RWPE1 (cell line): ENCODE data around the gene MFAP3L.
A peak's percentile ranks its signal among the peaks of the same experiment; 100 is the strongest.

Experiments used
- CTCF ChIA-PET: fragments of 350-600 bp; sonication (Branson Sonifier 250); formaldehyde crosslinking; extraction: SDS; loops from one replicate; lab custom pipeline; 2021; lab: Yijun Ruan, JAX
- POLR2A ChIA-PET: fragments of 400-600 bp; formaldehyde crosslinking; extraction: SDS; loops from one replicate; lab custom pipeline; 2020; ENCODE audit warnings: antibody characterized with exemption; ENCODE audit not compliant: low non-redundant PET; lab: Yijun Ruan, JAX
- DNase-seq: peaks from one replicate; pipeline ENCODE4 v3.0.0; 2012; ENCODE audit warnings: low spot score
- H3K27ac ChIP-seq: fragments of 450-650 bp; 2 replicates; pipeline ENCODE4 v1.5.1; 2017
- TF ChIP-seq, protein P1 (sequence below): fragments of 450-650 bp; conservative IDR thresholded peaks from 2 replicates; pipeline ENCODE4 v1.5.1; 2017; ENCODE audit warnings: low read depth, mild to moderate bottlenecking

MFAP3L gene

DNA sequence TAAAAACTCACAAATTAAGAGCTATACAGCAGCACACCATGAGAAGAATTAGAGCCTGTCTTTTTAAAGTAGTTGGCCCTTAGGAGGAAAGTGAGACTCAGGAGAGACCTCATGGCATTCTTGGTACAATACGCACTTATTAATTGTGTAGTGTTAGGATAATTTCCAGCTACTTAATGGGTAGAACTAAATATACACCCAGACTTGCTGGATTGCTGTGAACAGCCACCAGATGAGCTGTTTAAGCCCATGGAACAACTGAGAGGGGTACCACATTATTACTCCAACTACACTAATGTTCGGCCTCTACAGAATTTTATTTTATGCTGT lies 13.6 kb downstream of the MFAP3L start:
- DNase-seq, result no peak
- POLR2A ChIA-PET, result no interaction called here
- TF ChIP-seq, protein P1, sequence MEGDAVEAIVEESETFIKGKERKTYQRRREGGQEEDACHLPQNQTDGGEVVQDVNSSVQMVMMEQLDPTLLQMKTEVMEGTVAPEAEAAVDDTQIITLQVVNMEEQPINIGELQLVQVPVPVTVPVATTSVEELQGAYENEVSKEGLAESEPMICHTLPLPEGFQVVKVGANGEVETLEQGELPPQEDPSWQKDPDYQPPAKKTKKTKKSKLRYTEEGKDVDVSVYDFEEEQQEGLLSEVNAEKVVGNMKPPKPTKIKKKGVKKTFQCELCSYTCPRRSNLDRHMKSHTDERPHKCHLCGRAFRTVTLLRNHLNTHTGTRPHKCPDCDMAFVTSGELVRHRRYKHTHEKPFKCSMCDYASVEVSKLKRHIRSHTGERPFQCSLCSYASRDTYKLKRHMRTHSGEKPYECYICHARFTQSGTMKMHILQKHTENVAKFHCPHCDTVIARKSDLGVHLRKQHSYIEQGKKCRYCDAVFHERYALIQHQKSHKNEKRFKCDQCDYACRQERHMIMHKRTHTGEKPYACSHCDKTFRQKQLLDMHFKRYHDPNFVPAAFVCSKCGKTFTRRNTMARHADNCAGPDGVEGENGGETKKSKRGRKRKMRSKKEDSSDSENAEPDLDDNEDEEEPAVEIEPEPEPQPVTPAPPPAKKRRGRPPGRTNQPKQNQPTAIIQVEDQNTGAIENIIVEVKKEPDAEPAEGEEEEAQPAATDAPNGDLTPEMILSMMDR, result no peak
- CTCF ChIA-PET, result no interaction called here
- H3K27ac ChIP-seq, result no peak overlapping the region

DNA sequence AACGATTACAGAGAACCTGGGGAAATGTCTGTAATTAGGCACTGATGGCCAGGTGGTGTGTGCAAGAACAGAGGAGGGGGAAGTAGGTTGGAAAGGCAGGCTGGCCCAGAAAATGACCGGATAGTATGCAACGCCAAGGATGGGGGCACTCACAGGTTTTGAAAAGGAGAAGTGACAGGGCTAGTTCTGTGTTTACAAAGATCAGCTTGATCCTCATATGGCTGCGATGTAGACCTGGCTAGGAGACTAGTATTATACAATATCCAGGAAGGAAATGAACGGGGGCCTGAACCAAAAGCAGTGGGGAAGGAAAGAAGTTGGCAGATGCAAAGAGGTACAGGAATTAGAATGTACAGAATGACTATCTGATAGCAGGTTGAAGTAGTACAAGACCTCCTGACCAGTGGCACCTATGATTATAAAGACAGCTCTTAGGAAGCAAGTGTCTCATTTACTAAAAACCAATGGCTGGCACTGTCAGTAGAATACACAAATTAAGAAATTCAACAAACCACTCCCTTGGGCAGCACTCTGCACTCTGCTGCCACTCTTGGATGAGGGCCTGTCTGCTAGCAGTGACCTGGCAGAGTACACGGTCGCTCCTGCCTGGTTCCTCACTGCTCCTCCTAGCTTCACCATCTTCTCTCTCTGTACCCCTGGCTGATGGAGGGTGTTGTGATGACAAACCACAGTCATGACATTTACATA lies 14.1 kb downstream of the MFAP3L start:
- POLR2A ChIA-PET, result no interaction called here
- CTCF ChIA-PET, result no interaction called here
- H3K27ac ChIP-seq, result no peak overlapping the region
- TF ChIP-seq, protein P1, result no peak
- no peak for DNase-seq

DNA sequence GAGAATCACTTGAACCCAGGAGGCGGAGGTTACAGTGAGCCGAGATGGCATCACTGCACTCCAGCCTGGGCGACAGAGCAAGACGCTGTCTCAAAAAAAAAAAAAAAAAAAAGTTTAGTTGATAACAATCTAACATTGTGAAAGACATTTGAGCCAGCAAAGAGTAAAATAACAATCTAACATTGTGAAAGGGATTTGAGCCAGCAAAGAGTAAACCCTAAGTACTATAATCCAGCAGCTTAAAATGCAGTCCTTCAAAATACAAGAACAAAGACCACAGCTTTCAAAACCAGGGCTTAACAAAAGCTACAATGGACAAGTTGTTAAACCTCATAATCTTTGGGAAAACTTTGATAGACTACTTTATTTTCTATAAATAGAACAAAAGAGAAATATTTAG lies 16.9 kb downstream of the MFAP3L start:
- DNase-seq, result no peak
- POLR2A ChIA-PET, result no interaction called here
- H3K27ac ChIP-seq, result no peak overlapping the region
- TF ChIP-seq, protein P1, result no peak
- CTCF ChIA-PET, result interaction anchor here (0.6 kb wide), 1 partner anchor 275 kb away, joined by 4 read pairs; no protein-coding TSS in a partner anchor

DNA sequence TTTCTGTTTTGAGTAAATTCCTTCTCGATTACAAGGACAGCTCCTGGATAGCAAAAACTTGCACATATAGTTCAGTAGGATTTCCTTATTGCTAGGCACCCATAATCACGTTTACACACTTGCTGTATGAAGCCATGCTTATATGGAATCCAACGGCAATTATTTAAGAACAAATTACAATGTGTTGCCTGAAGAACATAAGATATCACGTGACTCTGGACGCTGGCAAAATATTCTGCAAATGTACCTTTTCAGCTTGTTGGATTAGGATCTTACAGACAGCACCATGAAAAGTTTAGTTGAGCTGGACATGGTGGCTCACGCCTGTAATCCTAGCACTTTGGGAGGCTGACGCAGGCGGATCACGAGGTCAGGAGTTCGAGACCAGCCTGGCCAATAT lies 17.4 kb downstream of the MFAP3L start:
- DNase-seq, result no peak
- ChIA-PET POLR2A (no interaction called here), CTCF (interaction anchor here (0.6 kb wide), 1 partner anchor 274 kb away, joined by 4 read pairs; no protein-coding TSS in a partner anchor)
- H3K27ac ChIP-seq, result no peak overlapping the region
- TF ChIP-seq, protein P1, result no peak

DNA sequence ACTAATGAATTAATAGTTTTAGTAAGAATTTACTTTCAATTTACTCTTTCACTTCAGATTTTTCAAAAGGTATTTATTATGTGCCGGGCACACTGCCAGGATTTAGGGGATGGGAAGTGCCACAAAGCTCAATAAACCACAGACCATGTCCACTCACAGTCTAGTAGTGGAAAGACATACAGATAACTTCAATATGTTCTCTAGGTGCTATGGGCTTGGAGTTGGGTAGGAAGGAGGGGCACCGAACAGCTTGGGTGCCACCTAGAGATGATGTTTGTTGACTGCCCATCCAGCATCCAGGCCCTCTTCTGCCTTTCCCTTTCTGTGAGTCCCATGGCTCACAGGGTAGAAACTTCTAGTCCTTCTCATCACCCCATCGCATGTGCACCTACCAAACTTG lies 17.8 kb downstream of the MFAP3L start:
- ChIA-PET CTCF (interaction anchor here (0.6 kb wide), 1 partner anchor 32 kb away, joined by 3 read pairs; no protein-coding TSS in a partner anchor), POLR2A (no interaction called here)
- TF ChIP-seq, protein P1, result no peak
- DNase-seq, result peak; percentile 9
- H3K27ac ChIP-seq, result no peak overlapping the region

DNA sequence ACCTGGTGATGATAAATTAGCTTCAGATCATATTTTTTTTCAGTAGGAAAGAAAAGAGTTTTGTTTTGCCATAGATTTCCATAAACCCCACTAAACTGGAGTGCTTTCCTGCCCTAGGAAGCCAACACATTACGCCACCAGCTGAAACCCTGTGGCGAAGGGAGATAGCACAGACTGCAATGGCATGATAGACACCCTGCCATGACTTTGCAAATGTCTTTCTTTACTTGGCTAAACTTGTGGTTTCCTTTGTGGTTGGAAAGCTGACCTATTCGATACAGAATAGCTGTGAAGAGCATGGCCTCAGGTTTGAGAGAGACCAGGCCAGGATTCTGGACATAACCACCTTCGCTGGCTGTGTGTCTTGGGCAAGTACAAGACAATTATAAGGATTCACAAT lies 19.1 kb downstream of the MFAP3L start:
- no peak for DNase-seq
- ChIA-PET POLR2A (no interaction called here), CTCF (no interaction called here)
- TF ChIP-seq, protein P1, result no peak
- no peak overlapping the region for H3K27ac ChIP-seq
